ENCODE data around the gene TUT7. TPM values are rescaled to one million over a fixed set of nuclear protein-coding genes. Genes with fewer than 3 reads are reported as not detected.

TUT7 gene
- total RNA-seq, 1 donor from 2014 or later = 26.6 TPM

GRCh38 chr9:86282979-86283535, 71.2 kb downstream of the TUT7 start:
- Mint-ChIP-seq H3K27ac (peak overlapping the region; percentile 83), H3K36me3 (no peaks in the 10 kb centered on the region)
- DNase-seq (ENCODE audit: low spot score in 2 of 2, unreplicated experiment in 2 of 2) = no peak

DNA sequence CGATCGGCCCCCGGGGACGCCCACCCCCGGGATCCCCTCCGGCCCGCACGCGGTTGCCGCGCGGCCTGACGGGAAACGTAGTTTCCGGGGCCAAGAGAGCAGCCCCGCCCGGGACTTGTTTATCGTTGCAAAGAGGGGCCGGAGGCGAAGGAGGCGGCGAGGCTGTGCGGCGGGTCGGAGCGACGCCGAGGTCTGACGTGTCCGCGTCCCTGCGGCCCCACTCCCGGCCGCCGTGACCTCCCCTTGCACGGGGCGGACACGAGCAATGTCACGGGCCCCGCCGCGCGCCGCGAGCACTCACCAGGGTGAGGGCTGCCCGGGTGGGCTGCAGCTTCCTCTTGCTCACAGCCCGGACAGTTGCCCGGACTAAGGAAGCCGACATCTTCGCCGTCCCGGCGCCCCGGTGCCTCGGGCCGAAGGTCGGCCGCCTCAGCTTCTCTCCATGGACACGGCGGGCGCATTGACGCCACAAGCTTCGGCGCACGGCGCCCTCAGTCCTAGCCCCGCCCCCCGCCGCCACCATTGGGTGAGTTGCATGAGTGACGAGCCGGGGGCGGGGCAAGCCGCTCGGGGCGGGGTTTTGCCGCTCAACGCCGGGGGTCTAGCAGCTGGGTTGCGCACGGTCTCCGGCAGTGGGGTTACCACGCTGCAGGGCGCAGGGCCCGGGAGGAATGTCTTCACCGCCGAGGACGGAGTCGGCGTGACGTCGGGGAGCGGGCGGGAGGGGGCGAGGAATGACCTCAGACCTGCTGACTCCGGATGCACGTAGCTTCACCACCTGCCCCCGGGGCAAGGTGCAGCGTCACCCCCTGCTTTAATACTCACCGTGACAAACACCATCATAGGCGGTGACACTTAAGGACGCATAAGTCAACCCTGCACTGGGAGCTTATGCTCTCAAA, 71.9 kb downstream of the TUT7 start, which contains the start of gene ISCA1:
ISCA1 (minus strand) TSS at position 462 of the 902 bp plus-strand sequence; CDS start at position 382, 80 bp downstream.
- Mint-ChIP-seq H3K36me3 (no peaks in the 10 kb centered on the region), H3K4me3 (peak within 1 kb of the TSS; percentile 85), H3K27me3 (ENCODE audit: low read depth) (no peaks in the 10 kb centered on the region)

More at GRCh38 chr9:86282979-86283535, 71.2 kb downstream of the TUT7 start:
- H3K27me3 Mint-ChIP-seq (ENCODE audit: low read depth) = no peaks in the 10 kb centered on the region
- H3K4me1 Mint-ChIP-seq = peaks cover 21% of the 10 kb centered on the region
- TF ChIP-seq, protein P1, sequence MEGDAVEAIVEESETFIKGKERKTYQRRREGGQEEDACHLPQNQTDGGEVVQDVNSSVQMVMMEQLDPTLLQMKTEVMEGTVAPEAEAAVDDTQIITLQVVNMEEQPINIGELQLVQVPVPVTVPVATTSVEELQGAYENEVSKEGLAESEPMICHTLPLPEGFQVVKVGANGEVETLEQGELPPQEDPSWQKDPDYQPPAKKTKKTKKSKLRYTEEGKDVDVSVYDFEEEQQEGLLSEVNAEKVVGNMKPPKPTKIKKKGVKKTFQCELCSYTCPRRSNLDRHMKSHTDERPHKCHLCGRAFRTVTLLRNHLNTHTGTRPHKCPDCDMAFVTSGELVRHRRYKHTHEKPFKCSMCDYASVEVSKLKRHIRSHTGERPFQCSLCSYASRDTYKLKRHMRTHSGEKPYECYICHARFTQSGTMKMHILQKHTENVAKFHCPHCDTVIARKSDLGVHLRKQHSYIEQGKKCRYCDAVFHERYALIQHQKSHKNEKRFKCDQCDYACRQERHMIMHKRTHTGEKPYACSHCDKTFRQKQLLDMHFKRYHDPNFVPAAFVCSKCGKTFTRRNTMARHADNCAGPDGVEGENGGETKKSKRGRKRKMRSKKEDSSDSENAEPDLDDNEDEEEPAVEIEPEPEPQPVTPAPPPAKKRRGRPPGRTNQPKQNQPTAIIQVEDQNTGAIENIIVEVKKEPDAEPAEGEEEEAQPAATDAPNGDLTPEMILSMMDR (IDR thresholded peaks at IDR 0.05; ENCODE audit: unreplicated experiment) = no peak
- peak overlapping the region; percentile 85 for H3K4me3 Mint-ChIP-seq
- H3K9me3 Mint-ChIP-seq = no peaks in the 10 kb centered on the region

GRCh38 chr9:86281593-86282076, 72.6 kb downstream of the TUT7 start:
- TF ChIP-seq, protein P1 (IDR thresholded peaks at IDR 0.05; ENCODE audit: unreplicated experiment) = no peak
- H3K36me3 Mint-ChIP-seq = no peaks in the 10 kb centered on the region
- DNase-seq (ENCODE audit: low spot score in 2 of 2, unreplicated experiment in 2 of 2) = no peak
- H3K4me1 Mint-ChIP-seq = peaks cover 25% of the 10 kb centered on the region
- peak overlapping the region; percentile 85 for H3K4me3 Mint-ChIP-seq
- H3K27me3 Mint-ChIP-seq (ENCODE audit: low read depth) = no peaks in the 10 kb centered on the region
- no peaks in the 10 kb centered on the region for H3K9me3 Mint-ChIP-seq
- peak overlapping the region; percentile 91 for H3K27ac Mint-ChIP-seq

More for the DNA sequence above, 71.9 kb downstream of the TUT7 start, which contains the start of gene ISCA1:
- DNase-seq (ENCODE audit: low spot score in 2 of 2, unreplicated experiment in 2 of 2) = peak; percentile 96 to 98
- TF ChIP-seq, protein P1 (IDR thresholded peaks at IDR 0.05; ENCODE audit: unreplicated experiment) = no peak
- Mint-ChIP-seq H3K9me3 (no peaks in the 10 kb centered on the region), H3K4me1 (peaks cover 21% of the 10 kb centered on the region), H3K27ac (peak within 1 kb of the TSS; percentile 91)

DNA sequence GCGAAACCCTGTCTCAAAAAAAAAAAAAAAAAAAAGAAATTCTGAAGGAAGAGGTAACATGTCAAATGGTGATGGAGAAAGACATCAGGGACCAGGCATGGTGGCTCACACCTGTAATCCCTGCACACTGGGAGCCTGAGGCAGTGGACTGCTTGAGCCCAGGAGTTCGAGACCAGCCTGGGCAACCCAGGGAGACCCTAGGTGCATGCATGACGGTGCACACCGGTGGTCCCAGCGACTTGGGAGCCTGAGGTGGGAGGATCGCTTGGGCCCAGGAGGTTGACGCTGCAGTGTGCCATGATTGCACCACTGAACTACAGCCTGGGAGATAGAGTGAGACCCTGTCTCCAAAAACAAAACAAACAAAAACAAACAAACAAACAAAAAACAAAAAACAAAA, 73.6 kb downstream of the TUT7 start:
- Mint-ChIP-seq H3K27me3 (ENCODE audit: low read depth) (no peaks in the 10 kb centered on the region), H3K4me1 (peaks cover 25% of the 10 kb centered on the region), H3K27ac (no peak overlapping the region), H3K4me3 (peak overlapping the region; percentile 85), H3K36me3 (no peaks in the 10 kb centered on the region), H3K9me3 (no peaks in the 10 kb centered on the region)
- no peak for DNase-seq (ENCODE audit: low spot score in 2 of 2, unreplicated experiment in 2 of 2)
- TF ChIP-seq, protein P1 (IDR thresholded peaks at IDR 0.05; ENCODE audit: unreplicated experiment) = no peak

DNA sequence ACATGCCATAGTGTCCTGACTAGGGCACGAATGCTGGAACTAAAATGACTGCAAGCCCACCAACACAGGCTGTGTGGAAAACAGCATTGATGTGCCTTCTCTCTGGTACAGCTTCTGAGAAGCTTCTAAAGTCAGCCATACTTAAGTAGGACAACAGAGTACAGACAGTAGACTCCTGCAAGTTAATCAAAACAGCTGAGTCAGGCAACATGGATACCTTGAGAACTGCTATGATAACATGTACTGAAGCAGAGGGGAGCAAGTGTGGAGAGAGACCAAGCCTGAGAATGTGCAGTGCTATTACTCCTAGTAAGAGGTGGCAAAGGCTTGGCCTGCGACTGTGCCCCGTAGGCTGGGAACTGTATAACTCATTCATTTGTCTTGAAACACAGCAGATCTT, 74.4 kb downstream of the TUT7 start:
- H3K36me3 Mint-ChIP-seq = no peaks in the 10 kb centered on the region
- H3K27ac Mint-ChIP-seq = no peak overlapping the region
- H3K27me3 Mint-ChIP-seq (ENCODE audit: low read depth) = no peaks in the 10 kb centered on the region
- H3K9me3 Mint-ChIP-seq = no peaks in the 10 kb centered on the region
- H3K4me1 Mint-ChIP-seq = peaks cover 25% of the 10 kb centered on the region
- peak overlapping the region; percentile 38 for H3K4me3 Mint-ChIP-seq
- DNase-seq (ENCODE audit: low spot score in 2 of 2, unreplicated experiment in 2 of 2) = no peak
- TF ChIP-seq, protein P1 (IDR thresholded peaks at IDR 0.05; ENCODE audit: unreplicated experiment) = no peak
